GM18867 (cell line): ENCODE results near the gene SLC9A7.

Experiments used
- ATAC-seq: cut with Tn5 transposase; IDR thresholded peaks from one replicate; pipeline ENCODE4 v1.9.1; 2021; ENCODE audit warnings: mild to moderate bottlenecking, moderate library complexity; ENCODE audit not compliant: unreplicated experiment

SLC9A7 gene

GRCh38 chrX:46707274-46707965 lies 51.5 kb downstream of the SLC9A7 start:
- ATAC-seq = no peak

GRCh38 chrX:46704767-46705386 lies 54.0 kb downstream of the SLC9A7 start:
- peak; percentile 96 for ATAC-seq

DNA sequence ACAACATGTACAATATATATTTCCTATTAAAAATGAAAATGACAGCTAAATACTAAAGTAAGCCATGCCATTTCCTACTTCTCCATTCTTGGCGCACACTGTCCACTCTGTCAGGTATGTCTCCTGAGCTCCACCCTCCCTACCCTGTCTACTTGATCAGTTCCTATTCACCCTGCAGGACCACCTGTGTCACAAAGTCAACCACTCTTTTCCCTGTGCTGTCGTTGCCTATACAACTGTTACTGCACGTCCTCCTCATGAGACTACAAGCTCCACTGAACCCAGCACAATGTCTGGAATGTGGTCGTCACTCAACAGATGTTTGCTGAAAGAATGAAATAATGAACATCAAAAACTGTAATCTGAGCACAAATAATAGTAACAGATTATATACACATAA lies 54.9 kb downstream of the SLC9A7 start:
- no peak for ATAC-seq

- ATAC-seq = no peak
These were observed 60.2 kb downstream of the SLC9A7 start for GRCh38 chrX:46698691-46699090.

GRCh38 chrX:46695491-46695890 lies 63.4 kb downstream of the SLC9A7 start:
- ATAC-seq = no peak

- no peak for ATAC-seq
These were observed 64.4 kb downstream of the SLC9A7 start for GRCh38 chrX:46694549-46694948.

DNA sequence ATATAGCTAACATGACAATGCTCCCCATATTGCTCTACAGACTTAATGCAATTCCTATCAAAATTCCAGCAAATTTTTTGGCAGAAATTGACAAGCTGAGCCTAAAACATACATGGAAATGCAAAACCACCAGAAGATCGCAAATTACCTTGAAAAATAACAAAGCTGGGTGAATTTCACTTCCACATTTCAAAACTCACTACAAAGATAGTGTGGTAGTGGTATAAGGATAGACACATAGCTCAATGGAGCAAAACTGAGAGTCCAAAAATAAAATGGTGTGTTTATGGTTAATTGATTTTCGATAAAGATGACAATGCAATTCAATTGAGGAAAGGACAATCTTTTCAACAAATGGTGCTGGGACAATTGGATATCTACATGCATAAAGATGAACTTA lies 65.8 kb downstream of the SLC9A7 start:
- ATAC-seq = peak; percentile 84

GRCh38 chrX:46690818-46691217 lies 68.1 kb downstream of the SLC9A7 start:
- ATAC-seq = no peak

GRCh38 chrX:46687619-46688018 lies 71.3 kb downstream of the SLC9A7 start:
- no peak for ATAC-seq

DNA sequence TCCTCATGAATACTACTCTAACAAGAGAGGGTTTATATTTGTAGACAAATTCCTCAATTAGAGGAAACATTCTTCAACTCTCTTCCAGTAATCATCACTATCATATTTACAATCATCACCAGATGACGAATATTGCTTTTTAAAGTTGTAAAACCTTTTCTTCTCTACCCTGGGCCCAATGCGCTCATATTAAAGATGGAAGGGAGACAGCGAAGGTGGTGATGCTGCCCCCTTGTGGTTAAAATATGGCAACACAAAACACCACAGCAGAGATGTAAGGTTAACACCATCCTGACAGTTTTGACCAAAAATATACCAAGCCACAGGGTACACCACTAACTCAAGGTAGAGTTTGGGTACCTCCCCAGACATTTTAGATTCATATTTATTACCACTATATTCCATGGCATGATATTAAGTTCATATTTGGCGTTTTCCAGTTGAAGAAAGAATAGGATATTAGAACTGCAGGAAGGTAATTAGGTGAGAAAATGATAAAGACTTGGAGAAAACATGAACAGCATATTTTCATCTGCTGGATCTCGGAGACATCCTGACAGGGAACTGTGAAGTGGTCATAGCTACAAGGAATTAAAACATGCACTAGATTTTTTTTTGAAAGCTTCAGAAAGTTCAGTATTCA lies 72.8 kb downstream of the SLC9A7 start:
- peak; percentile 76 for ATAC-seq

DNA sequence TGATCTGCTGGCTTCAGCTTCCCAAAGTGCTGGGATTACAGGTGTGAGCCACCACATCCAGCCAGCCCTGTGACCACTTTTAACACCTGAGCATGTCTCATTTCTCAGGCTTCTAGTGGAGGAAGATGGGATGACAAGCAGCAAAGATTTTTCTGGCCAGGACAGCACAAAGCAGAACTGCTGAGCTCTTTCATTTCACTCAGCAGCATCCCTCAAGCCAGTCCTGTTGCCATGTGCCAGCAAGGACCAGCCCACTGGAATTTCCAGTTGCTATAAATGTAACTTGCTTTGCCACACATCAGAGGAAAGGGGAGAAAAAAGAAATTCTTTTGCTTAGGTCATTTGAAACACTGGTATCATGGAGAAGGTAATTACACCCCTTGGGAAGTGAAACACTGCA lies 75.9 kb downstream of the SLC9A7 start:
- no peak for ATAC-seq

GRCh38 chrX:46681849-46682248 lies 77.1 kb downstream of the SLC9A7 start:
- no peak for ATAC-seq

- ATAC-seq = no peak
These were observed 80.7 kb downstream of the SLC9A7 start for GRCh38 chrX:46678232-46678631.

DNA sequence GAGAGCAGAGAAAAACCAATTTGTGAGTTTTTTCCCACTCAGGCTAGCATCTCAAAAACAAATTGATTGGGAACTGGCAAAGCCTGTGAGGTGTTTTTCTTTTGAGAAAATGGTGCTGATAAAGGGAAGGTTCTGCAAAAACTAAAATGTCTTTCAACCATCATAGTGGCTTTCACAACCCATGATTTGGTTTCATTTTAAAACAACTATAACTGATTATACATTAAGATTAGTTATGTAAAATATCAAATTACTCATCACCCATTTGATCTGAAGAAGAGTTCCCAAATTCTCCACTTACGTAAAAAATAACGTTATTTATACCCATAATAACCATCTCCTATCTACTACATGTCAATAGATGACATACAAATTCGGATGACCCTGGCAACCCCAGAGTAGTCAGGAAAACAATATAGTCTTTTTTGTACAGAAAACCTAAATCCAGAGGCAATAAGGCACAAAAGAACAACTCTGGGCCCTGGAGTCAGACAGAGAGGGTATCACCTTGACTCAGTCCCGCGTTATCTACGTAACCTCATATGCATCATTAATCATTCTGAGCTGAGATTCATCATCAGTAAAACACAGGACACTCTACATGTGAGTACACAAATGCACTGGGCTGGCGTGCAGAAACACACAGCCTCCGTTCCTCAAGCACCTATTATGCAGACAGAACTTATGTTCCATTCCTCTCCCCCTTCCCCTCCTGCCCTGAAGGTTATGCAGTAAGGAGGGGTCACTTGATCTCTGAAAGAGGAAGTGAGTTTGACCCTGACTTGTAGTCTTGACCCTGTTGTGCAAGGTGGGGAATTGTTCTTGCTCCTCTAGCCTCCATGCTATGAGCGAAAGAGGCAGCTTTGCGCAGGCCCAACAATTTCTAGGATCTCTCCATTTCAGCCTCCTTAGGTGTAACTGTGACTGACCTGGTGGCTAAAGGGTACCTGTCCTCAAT lies 82.2 kb downstream of the SLC9A7 start:
- ATAC-seq = no peak

DNA sequence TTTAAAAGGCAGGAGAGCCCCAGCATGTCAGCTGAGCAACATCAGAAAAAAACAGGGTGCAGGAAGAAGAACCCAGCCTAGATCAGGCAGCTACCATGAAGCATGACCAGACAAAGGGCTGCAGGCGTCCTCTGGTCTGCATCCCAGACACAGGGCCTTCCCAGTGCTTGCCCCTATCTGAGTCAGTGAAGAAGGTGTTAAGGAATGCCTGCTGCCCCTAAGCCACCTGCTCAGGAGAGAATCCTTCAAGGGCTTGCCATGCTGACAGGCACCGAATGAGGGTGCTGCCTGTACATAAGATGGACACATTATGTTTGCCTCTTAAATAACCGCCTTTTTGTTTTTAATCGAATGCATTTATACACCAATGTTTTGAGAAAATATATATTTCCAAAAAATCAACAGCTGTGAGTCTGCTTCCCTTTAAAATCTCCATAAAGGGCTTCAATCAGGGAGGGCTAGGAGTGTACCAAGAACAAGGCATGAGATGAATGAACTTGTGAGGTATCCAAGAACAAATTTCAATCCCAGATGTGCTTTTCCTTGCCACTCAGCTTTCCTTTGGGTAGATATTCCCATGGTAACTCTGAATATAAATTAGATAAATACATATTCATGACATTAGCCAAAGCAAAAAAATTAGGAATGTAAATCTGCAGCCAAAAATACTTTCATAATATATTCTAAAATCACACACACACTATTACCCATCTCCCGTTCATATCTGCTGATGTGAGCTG lies 85.1 kb downstream of the SLC9A7 start:
- ATAC-seq = no peak

DNA sequence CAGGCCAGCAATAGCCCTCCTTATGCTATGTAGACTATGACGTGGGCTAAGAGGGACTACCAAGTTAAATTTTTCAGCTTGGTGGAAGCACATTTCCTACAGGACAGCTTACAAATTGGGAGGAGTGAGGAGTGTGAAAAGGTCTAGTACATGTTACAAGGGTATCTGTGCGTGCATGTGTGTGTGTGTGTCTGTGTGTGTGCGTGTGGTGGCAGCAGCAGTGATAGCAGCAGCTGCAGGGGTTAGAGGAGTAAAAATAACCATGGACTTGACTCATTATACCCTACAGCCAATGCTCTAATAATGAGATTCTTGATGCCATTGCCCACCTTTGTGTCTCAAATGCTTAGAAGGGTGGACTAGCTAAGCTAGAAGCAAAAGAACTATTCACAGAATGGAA lies 88.6 kb downstream of the SLC9A7 start:
- no peak for ATAC-seq

DNA sequence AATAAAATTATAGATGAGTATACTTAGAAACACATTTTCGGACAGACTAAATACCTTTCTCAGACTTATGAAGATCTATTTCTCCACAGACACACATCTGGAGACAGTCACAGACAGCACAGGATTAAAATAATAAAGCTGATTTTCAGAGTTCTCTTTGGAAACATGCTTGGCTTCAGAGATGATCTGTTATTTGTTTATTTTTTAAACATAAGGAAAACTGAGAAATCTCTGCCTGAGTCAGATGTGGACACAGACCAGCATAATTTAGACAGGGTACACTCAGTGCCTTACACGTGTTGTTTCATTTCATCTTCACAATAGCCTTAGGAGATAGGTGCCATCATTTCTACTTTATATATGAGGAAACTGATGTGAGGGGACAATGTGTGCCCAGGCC lies 92.1 kb downstream of the SLC9A7 start:
- no peak for ATAC-seq

DNA sequence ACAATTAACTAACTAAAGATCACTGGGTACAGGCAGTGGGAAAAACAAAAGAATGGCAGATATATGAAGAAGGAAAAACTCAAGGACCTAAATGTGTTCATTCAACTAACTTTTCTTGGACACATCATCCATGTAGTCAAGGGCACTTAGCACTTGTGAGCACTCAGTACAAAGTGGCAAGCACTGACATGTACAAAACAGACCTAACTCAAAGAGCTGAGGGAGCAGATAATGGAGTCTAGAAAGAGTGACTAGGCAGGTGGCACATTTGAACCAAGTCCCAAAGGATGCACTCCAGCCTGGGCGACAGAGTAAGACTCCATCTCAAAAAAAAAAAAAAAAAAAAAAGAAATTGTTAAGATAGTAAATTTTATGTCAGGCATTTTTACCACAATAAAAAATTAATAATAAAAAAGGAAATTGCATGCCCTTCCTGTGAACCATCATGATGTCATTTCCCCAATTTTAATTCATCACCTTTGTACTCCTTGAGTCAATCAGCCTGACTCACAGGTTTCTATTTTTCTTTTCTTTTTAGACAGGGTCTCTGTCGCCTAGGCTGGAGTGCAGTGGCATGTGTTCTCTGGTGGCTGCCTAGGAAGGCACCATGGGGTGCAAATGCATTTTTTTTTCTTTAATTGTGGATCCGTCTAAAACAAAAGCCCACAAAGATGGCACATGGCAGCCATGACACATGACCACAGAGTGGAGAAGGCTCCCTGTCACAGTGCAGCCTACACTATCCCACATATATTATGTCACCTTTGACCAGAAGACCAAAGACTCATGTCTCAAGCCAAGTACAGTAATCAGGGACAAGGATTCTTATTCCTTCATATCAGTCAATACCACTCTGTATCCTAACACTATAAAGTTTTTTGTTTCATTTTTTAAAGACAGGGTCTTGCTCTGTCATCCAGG lies 93.4 kb downstream of the SLC9A7 start:
- no peak for ATAC-seq

DNA sequence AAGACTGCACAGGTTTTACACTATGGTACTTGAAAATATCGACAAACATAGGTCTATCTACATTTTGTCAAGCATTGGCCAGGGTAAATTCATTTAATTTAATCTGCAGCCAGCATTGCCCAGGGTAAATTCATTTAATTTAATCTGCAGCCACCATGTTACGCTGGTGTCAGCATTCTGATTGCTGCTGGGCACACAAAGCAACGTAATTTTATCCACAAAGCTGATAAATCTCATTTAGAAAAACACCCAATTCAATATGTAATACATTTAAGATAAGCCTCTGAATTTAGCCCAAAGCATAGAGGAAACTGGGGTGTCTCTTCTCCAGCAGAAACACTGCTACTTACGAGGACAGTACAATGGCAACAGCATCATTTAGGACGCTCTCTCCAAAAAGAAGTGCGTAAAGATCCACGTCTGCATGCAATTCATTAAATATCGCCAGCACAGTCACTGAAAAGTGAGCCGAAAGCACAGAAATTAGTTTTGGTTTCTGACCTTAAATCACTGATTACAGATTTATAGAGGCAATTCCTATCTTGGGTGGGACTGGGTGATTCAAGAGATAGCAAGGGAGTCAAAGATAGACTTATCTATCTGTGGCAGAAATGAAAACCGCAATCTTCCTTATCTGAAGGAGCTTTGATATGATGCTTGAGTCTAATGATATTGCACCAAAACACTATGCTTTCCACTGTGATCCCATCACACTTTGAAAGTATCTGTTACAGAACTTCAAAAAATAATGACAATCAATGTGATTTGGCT lies 96.5 kb downstream of the SLC9A7 start:
- no peak for ATAC-seq
